GM12864 (cell line): ENCODE measurements around the gene FAM184B.
"Not testable (repeated sequence)": the region's sequence is repeated elsewhere in the genome, so short reads cannot be mapped to it uniquely, and the experiment has no call there.

Source experiments
- DNase-seq: peaks from one replicate; pipeline ENCODE4 v3.0.0-alpha.2; 2011; ENCODE audit warnings: low read depth
- H3K4me3 ChIP-seq: 2 replicates; pipeline ENCODE4 v1.5.1; 2011; ENCODE audit warnings: mild to moderate bottlenecking, low read depth, low read length, control low read depth
- CTCF ChIP-seq: IDR thresholded peaks from 2 replicates; pipeline ENCODE4 v1.5.1; 2011; ENCODE audit warnings: low read depth, mild to moderate bottlenecking, moderate library complexity, low read length, control low read depth, inconsistent platforms; ENCODE audit errors: missing control alignments

FAM184B gene

DNA sequence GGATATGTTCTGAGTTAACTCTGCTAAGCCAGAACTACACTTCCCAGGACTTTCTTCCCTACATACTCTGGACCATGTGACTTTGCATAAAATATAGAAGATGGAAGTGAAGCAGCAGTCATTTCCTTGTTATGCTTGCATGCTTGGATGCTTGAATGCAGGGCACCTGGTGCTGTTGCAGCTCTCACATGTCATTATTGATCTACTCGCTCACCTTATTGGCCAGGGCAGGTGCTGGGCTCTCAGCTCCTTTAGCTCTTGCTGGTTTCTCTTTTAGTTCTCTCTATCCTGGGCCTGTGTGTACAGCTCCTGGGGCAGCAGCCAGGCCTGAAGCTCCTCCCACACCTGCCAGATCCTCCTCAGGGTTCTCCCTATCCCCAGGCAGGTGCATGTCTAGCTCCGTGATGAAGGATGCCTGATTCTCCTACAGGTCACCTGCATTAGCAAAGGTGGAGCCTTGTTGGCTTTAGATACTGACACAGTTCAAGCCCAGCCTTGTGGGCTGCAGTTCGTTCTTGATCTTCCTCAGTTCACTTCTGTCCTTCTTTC is 113.7 kb downstream of the FAM184B start:
- no peak for DNase-seq
- no peak overlapping the region for H3K4me3 ChIP-seq
- TF ChIP-seq CTCF: no peak

DNA sequence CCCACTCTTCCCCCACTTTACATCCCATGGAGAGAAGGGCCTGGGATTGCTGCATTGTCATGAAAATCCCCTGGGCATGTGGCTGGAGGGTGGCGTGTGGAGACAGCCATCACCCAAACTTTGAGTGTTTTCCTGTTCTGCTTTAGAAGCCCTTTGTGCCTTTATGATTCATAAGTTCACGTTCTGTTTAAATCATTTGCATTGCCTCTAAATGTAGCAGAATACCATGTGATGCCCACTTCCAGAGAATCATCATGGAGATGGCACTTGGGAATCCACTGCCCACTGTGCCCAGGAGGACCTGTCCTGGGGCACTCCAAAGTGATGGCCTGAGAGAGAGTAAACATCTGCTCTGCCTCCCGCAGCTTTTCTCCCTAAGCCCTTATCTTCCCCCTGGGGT is 114.2 kb downstream of the FAM184B start:
- H3K4me3 ChIP-seq: no peak overlapping the region
- DNase-seq: no peak
- no peak for TF ChIP-seq CTCF

DNA sequence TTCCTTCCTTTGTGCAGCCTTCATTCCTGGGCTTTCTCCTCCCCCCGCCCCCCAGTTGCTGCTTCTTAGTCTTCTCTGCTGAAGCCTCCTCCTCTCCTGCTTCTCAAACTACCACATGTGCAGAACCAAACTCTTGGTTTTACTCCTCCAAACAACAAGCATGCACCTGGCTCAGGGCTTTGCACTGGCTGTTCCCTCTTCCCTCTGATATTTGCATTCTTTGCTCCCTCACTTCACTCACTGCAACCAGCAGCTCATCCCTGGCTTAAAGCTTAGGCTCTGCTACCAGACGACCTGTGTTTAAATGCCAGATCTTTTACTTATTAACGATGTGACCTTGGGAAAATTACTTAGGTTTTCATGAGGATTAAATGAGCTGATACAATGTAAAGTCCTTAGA is 115.6 kb downstream of the FAM184B start:
- no peak overlapping the region for H3K4me3 ChIP-seq
- no peak for DNase-seq
- TF ChIP-seq CTCF: no peak

GRCh38 chr4:17665346-17665745 is 116.1 kb downstream of the FAM184B start:
- no peak for TF ChIP-seq CTCF
- no peak for DNase-seq
- H3K4me3 ChIP-seq: no peak overlapping the region

GRCh38 chr4:17664755-17665154 is 116.7 kb downstream of the FAM184B start:
- no peak for TF ChIP-seq CTCF
- DNase-seq: peak; percentile 46
- no peak overlapping the region for H3K4me3 ChIP-seq

- no peak for TF ChIP-seq CTCF
- H3K4me3 ChIP-seq: no peak overlapping the region
- DNase-seq: no peak
Measured at GRCh38 chr4:17662694-17663093, 118.7 kb downstream of the FAM184B start.

DNA sequence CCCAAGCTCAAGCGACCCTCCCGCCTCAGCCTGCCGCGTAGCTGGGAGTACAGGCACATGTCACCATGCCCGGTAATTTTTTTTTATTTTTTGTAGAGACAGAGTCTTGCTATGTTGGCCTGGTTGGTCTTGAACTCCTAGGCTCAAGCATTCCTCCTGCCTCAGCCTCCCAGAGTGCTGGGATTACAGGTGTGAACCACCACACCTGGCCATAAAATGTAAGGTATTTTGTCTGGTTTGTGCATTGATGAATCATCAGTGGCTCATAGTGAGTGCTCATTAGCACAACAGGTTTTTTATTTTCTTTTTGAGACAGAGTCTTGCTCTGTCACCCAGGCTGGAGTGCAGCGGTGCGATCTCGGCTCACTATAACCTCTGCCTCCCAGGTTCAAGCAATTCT is 122.2 kb downstream of the FAM184B start:
- not testable (repeated sequence) for DNase-seq, H3K4me3 ChIP-seq

DNA sequence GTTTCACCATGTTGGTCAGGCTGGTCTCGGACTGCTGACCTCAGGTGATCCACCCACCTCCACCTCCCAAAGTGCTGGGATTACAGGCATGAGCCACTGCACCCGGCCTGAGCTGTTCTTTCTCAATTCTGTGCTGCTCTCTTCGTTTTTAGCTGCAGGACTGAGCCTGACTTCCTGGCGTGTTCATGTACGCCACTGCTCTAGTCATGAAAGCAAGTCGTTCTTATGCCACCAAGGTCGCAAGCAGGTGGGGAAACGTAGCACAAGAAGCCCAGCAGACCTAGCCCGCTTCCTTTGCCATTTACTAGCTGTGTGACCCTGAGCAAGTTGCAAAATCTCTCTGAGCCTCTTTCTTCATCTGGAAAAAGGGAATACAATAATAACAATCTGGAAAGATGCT is 123.6 kb downstream of the FAM184B start:
- TF ChIP-seq CTCF: no peak
- no peak for DNase-seq
- no peak overlapping the region for H3K4me3 ChIP-seq
